Right renal pelvis (tissue), 4 donors: Measurements from ENCODE around the gene RHO. TPM values are rescaled to one million over a fixed set of nuclear protein-coding genes. Genes with fewer than 3 reads are reported as not detected.

Experiments
- DNase-seq, 4 donors: peaks; one replicate each; pipeline ENCODE4 v3.0.0-alpha.2; 2013; ENCODE audit warnings: low read depth in 4 of 4, low spot score in 3 of 4, missing footprints in 1 of 4
- polyA plus RNA-seq, 4 donors: library from polyadenylated mRNA; unstranded; fragments of 120-200 nt; gene quantifications; one replicate each; pipeline ENCODE4 v1.2.1, GENCODE V29; 2013; ENCODE audit not compliant: insufficient read length in 4 of 4

RHO gene
- polyA plus RNA-seq, 4 donors = 0.06 to 0.11 (median 0.07) TPM

- no peak for DNase-seq
Measured at GRCh38 chr3:129575233-129575996, 47.0 kb downstream of the RHO start.

- DNase-seq = no peak
Measured at GRCh38 chr3:129575997-129576384, 47.6 kb downstream of the RHO start.

- no peak for DNase-seq
Measured at GRCh38 chr3:129576514-129577352, 48.3 kb downstream of the RHO start.

- no peak for DNase-seq
Measured at GRCh38 chr3:129577366-129577765, 48.9 kb downstream of the RHO start.

DNA sequence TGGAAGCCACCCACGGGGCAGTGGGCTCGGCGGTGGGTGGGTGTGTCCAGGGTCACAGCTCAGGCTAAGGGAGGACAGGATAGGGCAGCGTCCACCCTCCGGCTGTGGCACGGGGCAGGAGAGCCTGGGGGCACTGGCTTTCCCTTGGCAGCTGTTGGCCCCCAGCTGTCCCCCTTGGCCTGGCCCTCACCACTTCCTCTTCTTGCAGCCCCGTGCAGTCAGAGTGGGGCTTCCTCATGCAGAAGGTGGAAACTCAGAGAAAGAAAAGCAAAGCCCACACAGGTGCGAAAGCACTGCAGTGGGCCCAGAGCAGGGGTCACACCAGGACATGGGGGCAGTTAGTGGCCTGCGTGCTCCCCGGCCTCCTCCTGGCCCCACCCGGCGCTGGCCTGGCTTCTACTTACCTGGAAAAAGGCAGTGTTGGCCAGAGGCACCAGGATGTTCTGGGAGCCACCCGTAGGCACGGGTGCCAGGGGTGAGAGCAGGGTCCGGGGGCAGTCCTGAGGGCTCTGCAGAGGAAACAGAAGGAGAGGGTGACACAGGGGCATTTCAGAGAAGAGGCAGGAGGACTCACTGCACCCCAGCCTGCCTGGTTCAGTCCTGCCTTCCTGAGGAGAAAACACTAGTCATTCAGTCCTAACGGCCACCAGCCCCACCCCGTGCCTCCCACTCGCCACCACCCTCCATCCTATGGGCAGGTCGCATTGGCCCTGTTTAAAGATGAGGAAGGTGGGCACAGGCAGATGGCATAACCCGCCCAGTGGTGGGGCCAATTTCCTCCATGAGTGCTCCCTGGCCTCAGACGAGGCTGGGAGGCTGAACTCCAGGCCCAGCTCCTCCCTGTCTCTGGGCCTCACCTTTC, 49.7 kb downstream of the RHO start:
- DNase-seq = no peak

GRCh38 chr3:129579991-129580390, 51.6 kb downstream of the RHO start:
- DNase-seq = no peak

DNA sequence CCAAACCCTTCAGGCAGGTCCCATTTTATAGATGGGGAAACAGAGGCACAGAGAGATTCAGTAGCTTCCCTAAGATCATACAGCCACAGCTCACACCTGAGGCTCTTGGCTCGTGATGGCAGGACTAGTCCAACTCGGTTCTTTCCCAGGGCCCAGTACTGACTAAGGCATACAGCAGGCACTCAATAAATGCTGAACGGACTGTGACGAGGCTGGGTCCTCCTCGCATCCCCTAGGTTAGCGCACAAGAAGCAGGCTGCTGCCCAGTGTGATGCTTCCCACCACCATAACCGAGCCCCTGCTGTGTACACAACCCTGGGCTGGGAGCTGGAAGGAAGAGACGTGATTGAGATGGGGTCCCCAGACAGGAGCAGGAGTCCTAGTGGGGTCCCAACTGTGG, 53.2 kb downstream of the RHO start:
- DNase-seq = no peak

DNA sequence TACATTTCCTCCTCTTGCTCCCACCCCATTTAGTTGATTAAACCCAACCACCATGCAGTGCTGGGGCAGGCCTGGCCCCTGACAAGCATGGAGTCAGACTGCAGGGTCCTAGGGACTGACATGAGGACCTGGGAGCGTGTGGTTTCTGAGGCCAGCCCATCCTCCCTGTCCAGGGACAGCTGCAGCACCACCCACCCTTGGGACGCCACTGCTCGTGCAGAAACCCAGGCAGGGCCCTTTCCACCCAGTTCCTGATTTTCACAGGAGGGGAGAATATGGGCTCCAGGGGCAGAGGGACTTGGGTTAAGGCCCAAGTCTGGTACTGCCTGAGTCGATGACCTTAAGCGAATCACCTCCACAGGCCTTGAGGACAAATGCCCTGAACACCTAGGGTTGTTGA, 54.4 kb downstream of the RHO start:
- DNase-seq = no peak

- DNase-seq = no peak
Measured at GRCh38 chr3:129583289-129583688, 54.9 kb downstream of the RHO start.

DNA sequence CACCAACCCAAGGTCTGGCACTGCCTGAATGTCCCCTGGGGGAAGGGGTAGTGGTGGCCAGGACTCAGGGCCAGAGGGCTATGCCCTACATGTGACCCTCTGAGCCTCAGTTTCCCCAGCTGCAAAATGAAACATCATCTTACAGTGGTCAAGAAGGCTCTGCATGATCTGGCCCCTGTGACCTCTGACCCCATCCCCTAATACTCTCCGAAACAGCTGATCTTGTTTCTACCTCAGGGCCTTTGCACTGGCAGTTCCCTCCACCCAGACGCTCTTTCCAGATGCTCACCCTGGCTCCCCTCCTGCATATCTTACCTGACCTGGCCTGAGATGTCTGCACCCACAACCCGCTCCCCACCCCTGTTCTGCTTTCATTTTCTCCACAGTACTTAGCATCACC, 56.2 kb downstream of the RHO start:
- no peak for DNase-seq

Other genes with a start within 250 kb of the RHO start
- gene HMCES, start 249.8 kb upstream of the RHO start, polyA plus RNA-seq = 10 to 100 TPM; 52.3 to 54.8 (median 52.8) TPM
- gene EFCAB12, start 100.0 kb upstream of the RHO start, polyA plus RNA-seq = 1 to 10 TPM; 3.4 to 3.7 (median 3.4) TPM
- gene MBD4, start 88.7 kb upstream of the RHO start, polyA plus RNA-seq = 10 to 100 TPM; 42.4 to 56.1 (median 51.2) TPM
- gene IFT122, start 88.4 kb upstream of the RHO start, polyA plus RNA-seq = 10 to 100 TPM; 42.1 to 56.8 (median 50.6) TPM
- gene H1-8, start 14.5 kb downstream of the RHO start, polyA plus RNA-seq = not detected
- gene PLXND1, start 78.0 kb downstream of the RHO start, polyA plus RNA-seq = 100 to 1,000 TPM; 119 to 164 (median 138) TPM